HG02840 (cell line): Measurements from ENCODE around the gene MYRFL.
"Not testable (repeated sequence)": the region's sequence is repeated elsewhere in the genome, so short reads cannot be mapped to it uniquely, and the experiment has no call there.

Experiments used
- ATAC-seq: cut with Tn5 transposase; IDR thresholded peaks from one replicate; pipeline ENCODE4 v1.9.1; 2021; ENCODE audit warnings: mild to moderate bottlenecking, moderate library complexity, moderate number of reproducible peaks; ENCODE audit not compliant: unreplicated experiment, low FRiP score

The MYRFL gene

GRCh38 chr12:69840727-69841126 lies 15.7 kb downstream of the MYRFL start:
- no peak for ATAC-seq

GRCh38 chr12:69843608-69844007 lies 18.6 kb downstream of the MYRFL start:
- no peak for ATAC-seq

GRCh38 chr12:69844416-69844815 lies 19.4 kb downstream of the MYRFL start:
- ATAC-seq, result no peak

- no peak for ATAC-seq
These were observed 19.8 kb downstream of the MYRFL start for GRCh38 chr12:69844836-69845235.

- no peak for ATAC-seq
These were observed 21.9 kb downstream of the MYRFL start for GRCh38 chr12:69846976-69847375.

- ATAC-seq, result no peak
These were observed 26.9 kb downstream of the MYRFL start for GRCh38 chr12:69851976-69852375.

- ATAC-seq, result not testable (repeated sequence)
These were observed 28.3 kb downstream of the MYRFL start for GRCh38 chr12:69853176-69853961.

- ATAC-seq, result no peak
These were observed 41.7 kb downstream of the MYRFL start for GRCh38 chr12:69866698-69867097.

- no peak for ATAC-seq
These were observed 43.7 kb downstream of the MYRFL start for GRCh38 chr12:69868695-69869094.

- ATAC-seq, result no peak
These were observed 47.8 kb downstream of the MYRFL start for GRCh38 chr12:69872804-69873203.

- no peak for ATAC-seq
These were observed 48.4 kb downstream of the MYRFL start for GRCh38 chr12:69873429-69873828.

- ATAC-seq, result no peak
These were observed 49.6 kb downstream of the MYRFL start for GRCh38 chr12:69874606-69875005.

- no peak for ATAC-seq
These were observed 50.4 kb downstream of the MYRFL start for GRCh38 chr12:69875416-69875935.

- ATAC-seq, result peak; percentile 86
These were observed 54.3 kb downstream of the MYRFL start for GRCh38 chr12:69879007-69879960.

- no peak for ATAC-seq
These were observed 55.5 kb downstream of the MYRFL start for GRCh38 chr12:69880571-69880970.

GRCh38 chr12:69881771-69882170 lies 56.7 kb downstream of the MYRFL start:
- ATAC-seq, result no peak

- ATAC-seq, result no peak
These were observed 59.4 kb downstream of the MYRFL start for GRCh38 chr12:69884386-69884785.

- no peak for ATAC-seq
These were observed 60.6 kb downstream of the MYRFL start for GRCh38 chr12:69885658-69886057.

GRCh38 chr12:69886109-69886508 lies 61.1 kb downstream of the MYRFL start:
- ATAC-seq, result no peak

GRCh38 chr12:69886715-69887114 lies 61.7 kb downstream of the MYRFL start:
- no peak for ATAC-seq

- ATAC-seq, result no peak
These were observed 63.9 kb downstream of the MYRFL start for GRCh38 chr12:69888901-69889300.
